Vagina (tissue), 2 donors: ENCODE data around the gene BORCS8. TPM values are rescaled to one million over a fixed set of nuclear protein-coding genes. Genes with fewer than 3 reads are reported as not detected.

Experiments used
- DNase-seq, 2 donors: peaks; one replicate each; pipeline ENCODE4 v3.0.0-alpha.2; 2017; ENCODE audit errors: extremely low spot score in 2 of 2
- H3K27ac ChIP-seq: fragments of 200-600 bp; sonication (generic); one replicate; pipeline ENCODE4 v1.5.1; 2019
- H3K27me3 ChIP-seq: fragments of 200-600 bp; sonication (generic); one replicate; pipeline ENCODE4 v1.5.1; 2019
- H3K36me3 ChIP-seq, 2 donors: fragments of 200-600 bp; sonication (generic); one replicate each; pipeline ENCODE4 v1.5.1; 2017 to 2019
- H3K4me1 ChIP-seq: fragments of 200-600 bp; sonication (generic); one replicate; pipeline ENCODE4 v1.5.1; 2019
- H3K4me3 ChIP-seq, 2 donors: fragments of 200-600 bp; sonication (generic); 1 replicate in 1 of 2; 2 replicates in 1 of 2; pipeline ENCODE4 v1.5.1; 2016 to 2019
- H3K9me3 ChIP-seq: fragments of 200-600 bp; sonication (generic); one replicate; pipeline ENCODE4 v1.5.1; 2019
- POLR2A ChIP-seq, 2 donors: fragments of 450-650 bp; IDR thresholded peaks; one replicate each; pipeline ENCODE4 v1.6.1; 2017; ENCODE audit warnings: antibody characterized with exemption in 2 of 2, mild to moderate bottlenecking in 2 of 2, moderate library complexity in 2 of 2
- POLR2AphosphoS5 ChIP-seq, 2 donors: sonication (generic); formaldehyde crosslinking; IDR thresholded peaks; one replicate each; pipeline ENCODE4 v1.9.0; 2017; ENCODE audit warnings: antibody characterized with exemption in 2 of 2, mild to moderate bottlenecking in 2 of 2, low read depth in 1 of 2; ENCODE audit not compliant: insufficient read depth in 1 of 2
- intact Hi-C: fragments of 100-400 bp; cut with DNase I; formaldehyde crosslinking; loops from one replicate; pipeline ENCODE4 v1.15.1; 2023
- total RNA-seq: library from RNA; depleted of rRNA; stranded (reverse); fragments of >200 nt; gene quantifications from one replicate; pipeline ENCODE4 v1.2.3, GENCODE V29; 2016
- TF ChIP-seq, protein P1 (sequence below), 3 experiments: fragments of 450-650 bp in 2 of 3; fragments of 200-600 bp in 1 of 3; sonication (generic) in 1 of 3; IDR thresholded peaks; one replicate each; pipeline ENCODE4 v1.5.1; 2017 to 2019; ENCODE audit warnings: antibody characterized with exemption in 3 of 3, mild to moderate bottlenecking in 2 of 3, moderate library complexity in 2 of 3

The BORCS8 gene
- total RNA-seq, 1 donor from 2014 or later: 18.9 TPM

DNA sequence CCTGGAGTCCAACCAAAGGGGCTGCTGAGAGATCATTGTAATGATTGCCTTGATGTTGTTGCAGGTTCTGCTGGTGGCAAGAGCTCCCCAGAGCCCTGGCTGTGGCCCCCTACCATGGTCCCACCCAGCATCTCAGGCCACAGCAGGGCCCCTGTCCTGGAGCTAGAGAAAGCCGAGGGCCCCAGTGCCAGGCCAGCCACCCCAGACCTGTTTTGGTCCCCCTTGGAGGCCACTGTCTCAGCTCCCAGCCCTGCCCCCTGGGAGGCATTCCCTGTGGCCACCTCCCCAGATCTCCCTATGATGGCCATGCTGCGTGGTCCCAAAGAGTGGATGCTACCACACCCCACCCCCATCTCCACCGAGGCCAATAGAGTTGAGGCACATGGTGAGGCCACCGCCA is 35.3 kb upstream of the BORCS8 start:
- H3K9me3 ChIP-seq: no peaks in the 10 kb centered on the region
- no peak overlapping the region for H3K4me3 ChIP-seq
- H3K4me1 ChIP-seq: peaks cover 11% of the 10 kb centered on the region
- H3K27ac ChIP-seq: no peak overlapping the region
- no peaks in the 10 kb centered on the region for H3K36me3 ChIP-seq
- no peak for TF ChIP-seq POLR2AphosphoS5 (IDR thresholded peaks at IDR 0.05; ENCODE audit: insufficient read depth in 1 of 2, low read depth in 1 of 2)
- DNase-seq: no peak
- H3K27me3 ChIP-seq: no peaks in the 10 kb centered on the region
- intact Hi-C loops: no loop called here

DNA sequence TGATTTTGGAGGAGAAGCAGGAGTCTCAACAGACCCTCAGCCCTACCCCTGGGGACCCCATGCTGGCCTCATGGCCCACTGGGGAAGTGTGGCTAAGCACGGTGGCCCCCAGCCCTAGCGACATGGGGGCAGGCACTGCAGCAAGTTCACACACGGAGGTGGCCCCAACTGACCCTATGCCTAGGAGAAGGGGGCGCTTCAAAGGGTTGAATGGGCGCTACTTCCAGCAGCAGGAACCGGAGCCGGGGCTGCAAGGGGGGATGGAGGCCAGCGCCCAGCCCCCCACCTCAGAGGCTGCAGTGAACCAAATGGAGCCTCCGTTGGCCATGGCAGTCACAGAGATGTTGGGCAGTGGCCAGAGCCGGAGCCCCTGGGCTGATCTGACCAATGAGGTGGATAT is 34.7 kb upstream of the BORCS8 start:
- Histone ChIP-seq H3K9me3 (no peaks in the 10 kb centered on the region), H3K27me3 (no peaks in the 10 kb centered on the region), H3K4me3 (no peak overlapping the region), H3K27ac (no peak overlapping the region), H3K4me1 (peaks cover 11% of the 10 kb centered on the region), H3K36me3 (no peaks in the 10 kb centered on the region)
- DNase-seq: no peak
- intact Hi-C loops: no loop called here
- no peak for TF ChIP-seq POLR2AphosphoS5 (IDR thresholded peaks at IDR 0.05; ENCODE audit: insufficient read depth in 1 of 2, low read depth in 1 of 2)
- no peak for TF ChIP-seq POLR2A (IDR thresholded peaks at IDR 0.05)
- TF ChIP-seq, protein P1, sequence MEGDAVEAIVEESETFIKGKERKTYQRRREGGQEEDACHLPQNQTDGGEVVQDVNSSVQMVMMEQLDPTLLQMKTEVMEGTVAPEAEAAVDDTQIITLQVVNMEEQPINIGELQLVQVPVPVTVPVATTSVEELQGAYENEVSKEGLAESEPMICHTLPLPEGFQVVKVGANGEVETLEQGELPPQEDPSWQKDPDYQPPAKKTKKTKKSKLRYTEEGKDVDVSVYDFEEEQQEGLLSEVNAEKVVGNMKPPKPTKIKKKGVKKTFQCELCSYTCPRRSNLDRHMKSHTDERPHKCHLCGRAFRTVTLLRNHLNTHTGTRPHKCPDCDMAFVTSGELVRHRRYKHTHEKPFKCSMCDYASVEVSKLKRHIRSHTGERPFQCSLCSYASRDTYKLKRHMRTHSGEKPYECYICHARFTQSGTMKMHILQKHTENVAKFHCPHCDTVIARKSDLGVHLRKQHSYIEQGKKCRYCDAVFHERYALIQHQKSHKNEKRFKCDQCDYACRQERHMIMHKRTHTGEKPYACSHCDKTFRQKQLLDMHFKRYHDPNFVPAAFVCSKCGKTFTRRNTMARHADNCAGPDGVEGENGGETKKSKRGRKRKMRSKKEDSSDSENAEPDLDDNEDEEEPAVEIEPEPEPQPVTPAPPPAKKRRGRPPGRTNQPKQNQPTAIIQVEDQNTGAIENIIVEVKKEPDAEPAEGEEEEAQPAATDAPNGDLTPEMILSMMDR (IDR thresholded peaks at IDR 0.05): no peak

DNA sequence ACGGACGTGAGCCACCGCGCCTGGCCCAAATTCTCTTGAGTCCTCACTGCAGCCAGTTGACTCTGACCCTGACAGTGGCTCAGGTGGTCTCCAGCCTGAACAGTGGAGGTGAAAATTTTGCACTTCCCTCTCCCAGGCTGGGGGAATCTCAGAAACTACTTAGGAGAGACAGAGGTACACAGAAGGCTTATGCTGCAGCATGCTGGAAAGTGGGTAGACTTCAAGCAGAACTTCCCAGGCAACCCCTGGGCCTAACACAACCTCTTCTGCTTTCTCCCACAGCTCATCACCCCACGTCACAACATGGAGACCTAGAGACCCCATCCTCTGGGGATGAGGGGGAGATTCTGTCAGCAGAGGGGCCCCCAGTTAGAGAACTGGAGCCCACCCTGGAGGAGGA is 34.3 kb upstream of the BORCS8 start:
- Histone ChIP-seq H3K4me3 (no peak overlapping the region), H3K27me3 (no peaks in the 10 kb centered on the region), H3K36me3 (no peaks in the 10 kb centered on the region), H3K27ac (no peak overlapping the region), H3K4me1 (peaks cover 11% of the 10 kb centered on the region), H3K9me3 (no peaks in the 10 kb centered on the region)
- intact Hi-C loops: no loop called here
- no peak for DNase-seq
- TF ChIP-seq, protein P1 (IDR thresholded peaks at IDR 0.05): no peak
- TF ChIP-seq POLR2A (IDR thresholded peaks at IDR 0.05): no peak
- no peak for TF ChIP-seq POLR2AphosphoS5 (IDR thresholded peaks at IDR 0.05; ENCODE audit: insufficient read depth in 1 of 2, low read depth in 1 of 2)

DNA sequence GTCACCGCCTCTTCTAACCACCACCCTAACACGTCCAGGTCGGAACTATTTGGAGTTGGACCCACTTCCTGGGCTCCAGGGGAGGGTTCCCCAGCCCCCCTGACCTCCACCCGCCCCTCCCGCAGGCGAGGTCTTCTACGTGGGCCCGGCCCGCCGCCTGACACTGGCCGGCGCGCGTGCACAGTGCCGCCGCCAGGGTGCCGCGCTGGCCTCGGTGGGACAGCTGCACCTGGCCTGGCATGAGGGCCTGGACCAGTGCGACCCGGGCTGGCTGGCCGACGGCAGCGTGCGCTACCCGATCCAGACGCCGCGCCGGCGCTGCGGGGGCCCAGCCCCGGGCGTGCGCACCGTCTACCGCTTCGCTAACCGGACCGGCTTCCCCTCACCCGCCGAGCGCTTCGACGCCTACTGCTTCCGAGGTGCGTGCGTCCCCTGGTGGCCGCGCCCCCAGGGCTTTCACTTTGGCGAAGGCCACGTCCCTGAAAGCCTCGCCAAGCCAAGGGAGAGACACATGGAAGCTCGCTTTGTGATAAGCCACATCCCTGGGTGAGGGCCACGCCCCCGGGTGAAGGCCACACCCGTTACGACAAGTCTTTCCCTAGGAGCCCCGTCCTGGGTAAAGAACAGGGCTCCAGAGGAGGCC is 33.0 kb upstream of the BORCS8 start:
- DNase-seq: no peak

GRCh38 chr19:19224150-19224851 is 32.3 kb upstream of the BORCS8 start:
- H3K36me3 ChIP-seq: no peaks in the 10 kb centered on the region
- DNase-seq: no peak
- intact Hi-C loops: no loop called here
- peaks cover 11% of the 10 kb centered on the region for H3K4me1 ChIP-seq
- no peaks in the 10 kb centered on the region for H3K27me3 ChIP-seq
- H3K9me3 ChIP-seq: no peaks in the 10 kb centered on the region
- H3K4me3 ChIP-seq: peak overlapping the region in 1 of 2 donors; percentile 44
- TF ChIP-seq, protein P1 (IDR thresholded peaks at IDR 0.05): no peak
- TF ChIP-seq POLR2A (IDR thresholded peaks at IDR 0.05) (no peak), POLR2AphosphoS5 (IDR thresholded peaks at IDR 0.05; ENCODE audit: insufficient read depth in 1 of 2, low read depth in 1 of 2) (no peak)
- H3K27ac ChIP-seq: no peak overlapping the region

More for the DNA sequence above, 33.0 kb upstream of the BORCS8 start:
- H3K4me3 ChIP-seq: peak overlapping the region; percentile 27 to 44
- H3K9me3 ChIP-seq: no peaks in the 10 kb centered on the region
- H3K36me3 ChIP-seq: no peaks in the 10 kb centered on the region
- peaks cover 11% of the 10 kb centered on the region for H3K4me1 ChIP-seq
- intact Hi-C loops: no loop called here
- H3K27ac ChIP-seq: no peak overlapping the region
- no peaks in the 10 kb centered on the region for H3K27me3 ChIP-seq
- TF ChIP-seq POLR2A (IDR thresholded peaks at IDR 0.05) (no peak), POLR2AphosphoS5 (IDR thresholded peaks at IDR 0.05; ENCODE audit: insufficient read depth in 1 of 2, low read depth in 1 of 2) (no peak)
- TF ChIP-seq, protein P1 (IDR thresholded peaks at IDR 0.05): peak in 2 of 3 experiments; percentile 20 to 33
